ENCODE data around the gene IL3.

Gene IL3

GRCh38 chr5:132060501-132061161 is at the start of gene IL3:
Gene IL3, plus strand, starts transcription at chr5:132060655. Its CDS starts 52 bp downstream, at chr5:132060707.
- DNase-seq: peak; percentile 51

GRCh38 chr5:132010989-132011621 is 49.4 kb upstream of the IL3 start:
- no peak for DNase-seq

GRCh38 chr5:132011622-132012343 is 48.7 kb upstream of the IL3 start, which contains the start of gene ACSL6:
Gene ACSL6, minus strand, starts transcription at chr5:132011658. Its CDS starts 105 bp downstream, at chr5:132011553.
- peak; percentile 82 for DNase-seq

- DNase-seq: peak; percentile 58
Measured at GRCh38 chr5:132012371-132013005, 48.0 kb upstream of the IL3 start.

- DNase-seq: peak; percentile 57
Measured at GRCh38 chr5:132013006-132013689, 47.3 kb upstream of the IL3 start.

- peak; percentile 37 for DNase-seq
Measured at GRCh38 chr5:132013711-132014110, 46.7 kb upstream of the IL3 start.

GRCh38 chr5:132016721-132017250 is 43.7 kb upstream of the IL3 start:
- peak; percentile 58 for DNase-seq

- no peak for DNase-seq
Measured at GRCh38 chr5:132017316-132017715, 43.1 kb upstream of the IL3 start.

GRCh38 chr5:132017738-132018625 is 42.5 kb upstream of the IL3 start:
- peak; percentile 37 for DNase-seq

GRCh38 chr5:132019337-132019736 is 41.1 kb upstream of the IL3 start:
- DNase-seq: peak; percentile 43

GRCh38 chr5:132019857-132020555 is 40.4 kb upstream of the IL3 start:
- DNase-seq: peak; percentile 88

GRCh38 chr5:132020568-132021339 is 39.7 kb upstream of the IL3 start:
- DNase-seq: no peak

GRCh38 chr5:132021654-132022053 is 38.8 kb upstream of the IL3 start:
- no peak for DNase-seq

- peak; percentile 66 for DNase-seq
Measured at GRCh38 chr5:132022737-132023136, 37.7 kb upstream of the IL3 start.

GRCh38 chr5:132023258-132024116 is 37.0 kb upstream of the IL3 start:
- no peak for DNase-seq

GRCh38 chr5:132024117-132024435 is 36.4 kb upstream of the IL3 start:
- DNase-seq: no peak

- no peak for DNase-seq
Measured at GRCh38 chr5:132024789-132025402, 35.6 kb upstream of the IL3 start.

- peak; percentile 57 for DNase-seq
Measured at GRCh38 chr5:132025403-132025971, 35.0 kb upstream of the IL3 start.

Data from activated effector memory CD4-positive, alpha-beta T cell treated with anti-CD3 and anti-CD28 coated beads, Interleukin-2, amount 50 U/mL, for 16 hours (primary cell).